Measurements from ENCODE around the gene FOXE3. TPM values are rescaled to one million over a fixed set of nuclear protein-coding genes. Genes with fewer than 3 reads are reported as not detected.

The FOXE3 gene
- total RNA-seq, 1 experiment from 2014 or later, result not detected

- BruUV-seq (replicated peaks), result no TSS peak
- Mint-ChIP-seq H3K27ac (ENCODE audit: unreplicated experiment) (no peak overlapping the region), H3K4me3 (ENCODE audit: unreplicated experiment) (no peak overlapping the region), H3K9me3 (ENCODE audit: unreplicated experiment) (no peaks in the 10 kb centered on the region), H3K36me3 (ENCODE audit: insufficient read depth, unreplicated experiment) (peaks cover 4% of the 10 kb centered on the region), H3K4me1 (ENCODE audit: low read depth, unreplicated experiment) (no peaks in the 10 kb centered on the region), H3K27me3 (ENCODE audit: insufficient read depth, unreplicated experiment) (no peaks in the 10 kb centered on the region)
- ChIA-PET POLR2A (no interaction called here), CTCF (no interaction called here)
- DNase-seq, result no peak
- Histone ChIP-seq H3K36me3 (ENCODE audit: control insufficient read depth, insufficient read depth, low read length) (no peaks in the 10 kb centered on the region), H3K27me3 (replicated peaks; ENCODE audit: control insufficient read depth, insufficient read depth, low read length) (no peaks in the 10 kb centered on the region), H3K4me3 (ENCODE audit: low read depth, low read length) (no peak overlapping the region), H3K9me3 (no peaks in the 10 kb centered on the region), H3K4me1 (no peaks in the 10 kb centered on the region)
- no peak for TF ChIP-seq CTCF (IDR thresholded peaks at IDR 0.05; ENCODE audit: insufficient read depth in 1 of 2, low read depth in 1 of 2, low read length in 1 of 2, severe bottlenecking in 1 of 2, unreplicated experiment in 1 of 2)
- intact Hi-C loops (cut with micrococcal nuclease; ENCODE audit: unreplicated experiment), result no loop called here
These were observed 28.1 kb downstream of the FOXE3 start for GRCh38 chr1:47444297-47444561.

GRCh38 chr1:47444562-47445465 is 28.7 kb downstream of the FOXE3 start:
- intact Hi-C loops (cut with micrococcal nuclease; ENCODE audit: unreplicated experiment), result no loop called here
- CTCF ChIA-PET, result no interaction called here
- Mint-ChIP-seq H3K4me3 (ENCODE audit: unreplicated experiment) (no peak overlapping the region), H3K27me3 (ENCODE audit: insufficient read depth, unreplicated experiment) (no peaks in the 10 kb centered on the region), H3K36me3 (ENCODE audit: insufficient read depth, unreplicated experiment) (peaks cover 4% of the 10 kb centered on the region), H3K27ac (ENCODE audit: unreplicated experiment) (no peak overlapping the region), H3K4me1 (ENCODE audit: low read depth, unreplicated experiment) (no peaks in the 10 kb centered on the region), H3K9me3 (ENCODE audit: unreplicated experiment) (no peaks in the 10 kb centered on the region)
- no peaks in the 10 kb centered on the region for H3K36me3 ChIP-seq (ENCODE audit: control insufficient read depth, insufficient read depth, low read length)
- POLR2A ChIA-PET, result no interaction called here
- H3K4me1 ChIP-seq, result no peaks in the 10 kb centered on the region
- no peak overlapping the region for H3K4me3 ChIP-seq (ENCODE audit: low read depth, low read length)
- DNase-seq, result no peak
- no TSS peak for BruUV-seq (replicated peaks)
- TF ChIP-seq CTCF (IDR thresholded peaks at IDR 0.05; ENCODE audit: insufficient read depth in 1 of 2, low read depth in 1 of 2, low read length in 1 of 2, severe bottlenecking in 1 of 2, unreplicated experiment in 1 of 2), result no peak
- H3K9me3 ChIP-seq, result no peaks in the 10 kb centered on the region
- H3K27me3 ChIP-seq (replicated peaks; ENCODE audit: control insufficient read depth, insufficient read depth, low read length), result no peaks in the 10 kb centered on the region

- peaks cover 4% of the 10 kb centered on the region for H3K36me3 Mint-ChIP-seq (ENCODE audit: insufficient read depth, unreplicated experiment)
- no peak for TF ChIP-seq CTCF (IDR thresholded peaks at IDR 0.05; ENCODE audit: insufficient read depth in 1 of 2, low read depth in 1 of 2, low read length in 1 of 2, severe bottlenecking in 1 of 2, unreplicated experiment in 1 of 2)
- H3K27me3 Mint-ChIP-seq (ENCODE audit: insufficient read depth, unreplicated experiment), result no peaks in the 10 kb centered on the region
- H3K4me1 ChIP-seq, result no peaks in the 10 kb centered on the region
- H3K4me1 Mint-ChIP-seq (ENCODE audit: low read depth, unreplicated experiment), result no peaks in the 10 kb centered on the region
- H3K4me3 Mint-ChIP-seq (ENCODE audit: unreplicated experiment), result no peak overlapping the region
- no peak overlapping the region for H3K27ac Mint-ChIP-seq (ENCODE audit: unreplicated experiment)
- H3K9me3 Mint-ChIP-seq (ENCODE audit: unreplicated experiment), result no peaks in the 10 kb centered on the region
- DNase-seq, result no peak
- POLR2A ChIA-PET, result no interaction called here
- no peaks in the 10 kb centered on the region for H3K27me3 ChIP-seq (replicated peaks; ENCODE audit: control insufficient read depth, insufficient read depth, low read length)
- BruUV-seq (replicated peaks), result no TSS peak
- intact Hi-C loops (cut with micrococcal nuclease; ENCODE audit: unreplicated experiment), result no loop called here
- no peaks in the 10 kb centered on the region for H3K36me3 ChIP-seq (ENCODE audit: control insufficient read depth, insufficient read depth, low read length)
- CTCF ChIA-PET, result no interaction called here
- no peak overlapping the region for H3K4me3 ChIP-seq (ENCODE audit: low read depth, low read length)
- no peaks in the 10 kb centered on the region for H3K9me3 ChIP-seq
These were observed 29.9 kb downstream of the FOXE3 start for GRCh38 chr1:47445823-47446550.
